GM18909 (cell line): ENCODE results near the gene PRODH.
"Not testable (repeated sequence)": the region's sequence is repeated elsewhere in the genome, so short reads cannot be mapped to it uniquely, and the experiment has no call there.

Experiments
- ATAC-seq: cut with Tn5 transposase; IDR thresholded peaks from one replicate; pipeline ENCODE4 v1.9.1; 2021; ENCODE audit warnings: mild to moderate bottlenecking; ENCODE audit not compliant: unreplicated experiment, poor library complexity

The PRODH gene

GRCh38 chr22:18968011-18968749 lies 32.1 kb upstream of the PRODH start:
- ATAC-seq = no peak

DNA sequence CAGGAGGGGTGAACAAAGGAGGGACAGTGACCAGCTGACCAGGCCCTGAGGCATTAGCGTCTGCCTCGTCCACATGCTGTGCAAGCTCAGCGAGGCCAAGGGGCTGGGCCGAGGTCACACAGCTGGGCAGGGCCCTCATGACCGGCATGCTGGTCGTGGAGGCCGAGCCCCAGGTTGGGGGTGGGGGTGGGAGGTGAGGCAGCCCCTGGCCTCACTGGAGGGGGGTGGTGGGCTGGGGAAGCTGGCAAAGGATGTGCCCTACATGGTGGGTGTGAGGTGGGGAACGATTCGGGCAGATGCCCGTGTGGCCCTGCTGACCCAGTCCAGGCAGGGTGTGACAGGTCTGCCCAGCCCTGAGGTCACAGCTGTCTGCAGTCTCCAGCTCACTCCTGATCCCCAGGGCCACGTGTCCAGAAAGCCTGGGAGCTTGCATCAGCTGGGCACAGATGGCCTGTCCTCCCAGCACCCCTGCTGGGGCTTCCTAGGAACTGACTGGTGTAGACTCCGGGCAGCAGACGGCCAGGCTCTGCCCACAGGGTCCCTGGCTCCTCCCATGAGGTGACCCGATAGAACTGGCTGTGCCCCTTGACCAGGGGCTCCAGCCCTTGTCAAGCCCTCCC lies 31.4 kb upstream of the PRODH start:
- ATAC-seq = not testable (repeated sequence)

DNA sequence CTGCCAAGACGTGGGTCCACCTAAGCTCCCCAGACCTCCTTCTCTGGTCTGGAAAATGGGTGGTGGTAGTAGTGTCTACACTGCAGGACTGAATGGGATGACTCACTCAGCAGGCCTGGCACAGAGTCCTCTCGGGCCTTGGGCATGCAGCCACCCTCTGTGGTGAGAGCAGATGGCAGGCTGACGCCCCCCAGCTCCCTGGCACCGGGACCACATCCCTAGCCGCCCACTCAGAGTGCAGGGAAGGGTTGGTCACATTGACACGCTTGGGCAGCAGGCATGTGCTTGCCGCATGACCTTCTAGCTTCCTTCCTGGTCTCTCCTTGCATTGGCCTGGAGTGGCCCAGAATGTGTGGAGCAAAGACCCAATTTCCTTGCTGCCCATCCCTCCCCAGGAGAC lies 30.7 kb upstream of the PRODH start:
- no peak for ATAC-seq

- no peak for ATAC-seq
Measured at GRCh38 chr22:18965526-18966421, 29.7 kb upstream of the PRODH start.

- ATAC-seq = not testable (repeated sequence)
Measured at GRCh38 chr22:18964501-18965265, 28.6 kb upstream of the PRODH start.

GRCh38 chr22:18964051-18964450 lies 28.0 kb upstream of the PRODH start:
- ATAC-seq = not testable (repeated sequence)

- no peak for ATAC-seq
Measured at GRCh38 chr22:18962308-18962635, 26.2 kb upstream of the PRODH start.

DNA sequence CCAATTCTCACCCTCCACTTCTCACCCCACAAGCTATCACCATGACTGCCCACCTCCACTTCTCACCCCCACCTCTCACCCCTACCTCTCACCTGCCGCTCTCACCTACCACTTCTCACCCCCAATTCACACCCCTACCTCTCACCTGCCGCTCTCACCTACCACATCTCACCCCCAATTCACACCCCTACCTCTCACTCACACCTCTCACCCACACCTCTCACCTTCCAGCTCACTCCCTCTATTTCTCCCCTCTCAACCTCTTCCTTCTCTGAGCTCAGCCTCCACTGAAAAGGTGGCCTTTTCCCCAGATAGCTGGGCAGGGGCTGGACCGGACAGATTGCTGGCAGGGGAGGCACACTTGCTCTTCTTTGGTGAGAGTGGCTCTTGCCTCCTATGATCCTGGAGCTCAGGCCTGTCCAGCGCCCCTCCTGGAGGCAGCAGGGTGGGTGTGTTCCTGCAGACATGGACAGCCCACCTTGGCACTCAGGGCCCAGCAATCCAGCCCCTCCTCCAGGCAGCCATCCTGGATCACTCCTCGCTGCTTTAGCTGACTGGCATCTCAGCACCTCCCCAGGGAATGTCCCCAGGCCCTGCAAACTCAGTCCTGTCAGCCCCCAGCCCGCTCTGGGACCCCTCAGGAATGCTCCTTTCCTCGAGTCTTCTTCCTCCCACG lies 25.7 kb upstream of the PRODH start:
- ATAC-seq = not testable (repeated sequence)

DNA sequence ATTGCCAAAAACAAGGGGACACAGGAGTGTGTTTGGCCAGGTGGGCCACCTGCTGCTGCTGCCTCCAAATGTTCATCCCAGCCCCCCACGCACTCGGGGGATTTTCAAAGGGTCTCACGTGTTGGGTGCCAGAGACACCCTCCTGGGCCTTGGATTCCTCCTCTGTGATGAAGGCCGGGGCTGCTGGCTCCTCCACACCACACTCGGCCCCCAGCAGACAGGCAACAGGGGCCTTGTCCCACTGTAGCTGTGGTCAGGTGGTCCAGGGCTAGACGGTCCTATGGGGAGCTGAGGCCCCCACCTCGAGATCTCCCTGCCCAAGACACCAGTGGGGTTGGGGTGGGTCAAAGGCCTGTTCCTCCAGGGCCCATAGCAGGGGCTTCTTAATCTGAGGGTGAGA lies 25.1 kb upstream of the PRODH start:
- not testable (repeated sequence) for ATAC-seq

DNA sequence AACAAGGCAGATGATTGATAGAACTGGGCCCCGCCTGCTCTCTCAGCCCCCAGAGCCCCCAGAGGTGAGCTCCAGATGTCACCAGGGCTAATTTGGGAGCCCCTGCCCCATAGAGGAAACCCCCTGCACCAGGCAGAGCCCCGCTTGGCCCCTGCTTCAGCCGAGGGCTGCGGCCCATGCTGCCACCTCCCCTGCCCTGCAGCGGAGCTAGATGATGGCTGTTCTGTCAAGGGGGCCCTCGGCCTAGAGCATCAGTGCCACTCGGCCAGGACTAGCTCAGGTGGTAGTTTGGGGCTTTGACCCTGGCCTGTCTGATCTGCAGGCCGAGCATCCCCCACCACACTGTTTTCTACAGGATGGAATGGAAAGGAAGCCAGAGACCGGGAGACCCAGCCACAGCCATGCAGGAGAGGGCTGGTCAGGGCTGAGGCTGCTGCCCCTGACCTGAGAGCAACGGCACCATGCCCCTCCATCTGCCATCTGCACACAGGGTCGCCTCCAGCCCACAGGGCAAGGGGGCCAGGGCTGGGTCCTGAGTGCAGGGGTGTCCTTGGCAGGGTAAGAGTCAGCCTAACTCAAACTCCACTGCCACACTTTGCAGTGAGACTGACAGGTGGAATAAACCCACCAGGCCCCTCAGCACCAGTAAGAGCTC lies 24.2 kb upstream of the PRODH start:
- ATAC-seq = not testable (repeated sequence)

DNA sequence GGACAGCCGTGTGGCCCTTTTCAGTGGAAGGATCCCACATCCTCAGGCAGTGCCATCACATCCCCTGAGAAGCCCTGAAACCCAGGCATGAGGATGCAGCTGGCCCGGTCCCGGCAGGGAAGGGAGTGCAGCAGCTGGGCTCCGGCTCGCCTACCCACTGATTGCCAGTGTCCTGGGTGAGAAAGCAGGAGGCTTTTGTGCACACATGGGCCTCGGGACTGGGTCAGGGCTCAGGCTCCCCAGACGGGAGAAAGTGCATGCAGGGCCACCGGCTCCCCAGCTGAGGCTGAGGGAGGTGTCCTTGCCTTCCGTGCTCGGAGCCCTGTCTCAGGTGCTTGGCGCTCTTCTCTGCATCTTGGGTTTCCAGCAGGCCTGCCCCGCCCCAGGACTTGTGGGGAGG lies 23.6 kb upstream of the PRODH start:
- ATAC-seq = not testable (repeated sequence)

DNA sequence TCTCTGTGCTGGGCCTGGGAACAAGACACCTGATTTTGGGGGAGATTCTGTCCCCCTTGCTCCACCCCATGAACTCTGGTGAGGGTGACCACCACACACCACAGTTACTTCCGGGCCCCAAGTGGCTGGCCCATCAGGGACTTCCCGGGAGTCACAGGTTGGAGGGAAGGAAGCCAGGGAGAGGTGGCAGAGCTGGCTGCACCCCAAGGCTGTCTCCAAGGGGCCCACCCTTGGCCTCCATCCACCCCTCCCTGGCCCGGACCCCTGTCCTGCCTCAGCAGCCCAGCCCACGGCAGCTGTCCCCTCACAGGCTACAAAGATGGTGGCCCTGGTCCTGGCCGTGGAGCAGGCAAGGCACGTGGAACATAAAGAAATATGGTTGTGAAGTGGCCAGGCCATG lies 23.2 kb upstream of the PRODH start:
- not testable (repeated sequence) for ATAC-seq

GRCh38 chr22:18958738-18959137 lies 22.6 kb upstream of the PRODH start:
- not testable (repeated sequence) for ATAC-seq

GRCh38 chr22:18958321-18958705 lies 22.2 kb upstream of the PRODH start:
- ATAC-seq = not testable (repeated sequence)

GRCh38 chr22:18957621-18958320 lies 21.7 kb upstream of the PRODH start:
- ATAC-seq = not testable (repeated sequence)

- not testable (repeated sequence) for ATAC-seq
Measured at GRCh38 chr22:18956956-18957355, 20.9 kb upstream of the PRODH start.

- ATAC-seq = not testable (repeated sequence)
Measured at GRCh38 chr22:18956121-18956895, 20.2 kb upstream of the PRODH start.

- no peak for ATAC-seq
Measured at GRCh38 chr22:18955696-18956095, 19.6 kb upstream of the PRODH start.
